D721Med (cell line): ENCODE measurements around the gene GPRC5D.

Source experiments
- DNase-seq: peaks from one replicate; pipeline ENCODE4 v3.0.0; 2011; ENCODE audit warnings: low spot score; ENCODE audit not compliant: insufficient read length
- FAIRE-seq: peaks from 2 replicates; lab custom pipeline; 2011; peaks lifted over from hg19 to GRCh38; lab: Jason Lieb, UNC
- CTCF ChIP-seq: IDR thresholded peaks from 2 replicates; pipeline ENCODE4 v1.5.1; 2012; ENCODE audit warnings: mild to moderate bottlenecking, control low read depth; ENCODE audit not compliant: insufficient read depth; ENCODE audit errors: missing control alignments

GPRC5D gene

GRCh38 chr12:12918781-12919389 is 33.1 kb downstream of the GPRC5D start:
- DNase-seq: no peak
- FAIRE-seq: no peak
- TF ChIP-seq CTCF: no peak

- DNase-seq: no peak
- no peak for FAIRE-seq
- TF ChIP-seq CTCF: no peak
Measured at GRCh38 chr12:12917517-12917916, 34.5 kb downstream of the GPRC5D start.

- peak; percentile 100 for TF ChIP-seq CTCF
- FAIRE-seq: no peak
- DNase-seq: peak; percentile 61
Measured at GRCh38 chr12:12916135-12916944, 35.6 kb downstream of the GPRC5D start.

GRCh38 chr12:12915656-12916055 is 36.3 kb downstream of the GPRC5D start:
- TF ChIP-seq CTCF: no peak
- DNase-seq (no peak), FAIRE-seq (no peak)

- FAIRE-seq (no peak), DNase-seq (no peak)
- no peak for TF ChIP-seq CTCF
Measured at GRCh38 chr12:12912711-12913110, 39.3 kb downstream of the GPRC5D start.

GRCh38 chr12:12909995-12910420 is 42.0 kb downstream of the GPRC5D start:
- FAIRE-seq: no peak
- DNase-seq: no peak
- no peak for TF ChIP-seq CTCF
